MCF 10A (cell line): Measurements from ENCODE around the gene PLBD2. TPM values are rescaled to one million over a fixed set of nuclear protein-coding genes. Genes with fewer than 3 reads are reported as not detected.

Experiments
- Bru-seq: library from RNA; stranded (reverse); fragments of 400-500 nt; gene quantifications from one replicate; lab custom pipeline; 2021; lab: Mats Ljungman, UMichigan
- BruChase-seq, 2 experiments: library from RNA; stranded (reverse); fragments of 400-500 nt; gene quantifications; one replicate each; lab custom pipeline; 2021; lab: Mats Ljungman, UMichigan
- BruUV-seq: library from RNA; stranded (reverse); fragments of 400-500 nt; replicated peaks from 2 replicates; lab custom pipeline; 2021; lab: Mats Ljungman, UMichigan
- CTCF ChIA-PET: fragments of 300-600 bp; sonication (Branson Sonifier 250); formaldehyde crosslinking; extraction: SDS; loops from one replicate; lab custom pipeline; 2021; ENCODE audit warnings: antibody characterized with exemption, inconsistent platforms; lab: Yijun Ruan, JAX
- POLR2A ChIA-PET: fragments of 300-600, 350-650 bp; sonication (Branson Sonifier 250); formaldehyde crosslinking; extraction: SDS; loops from one replicate; lab custom pipeline; 2020; ENCODE audit warnings: antibody characterized with exemption, inconsistent platforms; lab: Yijun Ruan, JAX
- DNase-seq: peaks from one replicate; pipeline ENCODE4 v3.0.0-alpha.2; 2018; ENCODE audit not compliant: unreplicated experiment
- H3K27ac Mint-ChIP-seq: one replicate; pipeline ENCODE4 v1.8.0; 2022; ENCODE audit warnings: mild to moderate bottlenecking, low read depth, mixed read lengths; ENCODE audit not compliant: unreplicated experiment
- H3K27me3 Mint-ChIP-seq: one replicate; pipeline ENCODE4 v1.8.0; 2022; ENCODE audit warnings: mixed read lengths; ENCODE audit not compliant: insufficient read depth, unreplicated experiment
- H3K36me3 Mint-ChIP-seq: one replicate; pipeline ENCODE4 v1.8.0; 2022; ENCODE audit warnings: mild to moderate bottlenecking, moderate library complexity, mixed read lengths; ENCODE audit not compliant: insufficient read depth, unreplicated experiment
- H3K4me1 Mint-ChIP-seq: one replicate; pipeline ENCODE4 v1.8.0; 2022; ENCODE audit warnings: mixed read lengths; ENCODE audit not compliant: insufficient read depth, unreplicated experiment
- H3K4me3 Mint-ChIP-seq: one replicate; pipeline ENCODE4 v1.8.0; 2022; ENCODE audit warnings: mild to moderate bottlenecking, moderate library complexity, mixed read lengths; ENCODE audit not compliant: unreplicated experiment
- H3K9me3 Mint-ChIP-seq: one replicate; pipeline ENCODE4 v1.8.0; 2022; ENCODE audit warnings: mixed read lengths; ENCODE audit not compliant: unreplicated experiment
- intact Hi-C: fragments of 100-400 bp; cut with micrococcal nuclease; formaldehyde crosslinking; loops from 2 replicates; pipeline ENCODE4 v1.14.1; 2022
- long read RNA-seq: library from polyadenylated mRNA; stranded (forward); transcript quantifications from one replicate; pipeline ENCODE4 v2.0.0, GENCODE V29; 2022
- total RNA-seq: library from RNA; stranded (reverse); gene quantifications from 2 replicates; pipeline ENCODE4 v1.2.3, GENCODE V29; 2022
- TF ChIP-seq, protein P1 (sequence below): fragments of 200-600 bp; IDR thresholded peaks from one replicate; pipeline ENCODE4 v1.8.0; 2022; ENCODE audit warnings: antibody characterized with exemption, mild to moderate bottlenecking; ENCODE audit not compliant: unreplicated experiment

The PLBD2 gene, protein sequence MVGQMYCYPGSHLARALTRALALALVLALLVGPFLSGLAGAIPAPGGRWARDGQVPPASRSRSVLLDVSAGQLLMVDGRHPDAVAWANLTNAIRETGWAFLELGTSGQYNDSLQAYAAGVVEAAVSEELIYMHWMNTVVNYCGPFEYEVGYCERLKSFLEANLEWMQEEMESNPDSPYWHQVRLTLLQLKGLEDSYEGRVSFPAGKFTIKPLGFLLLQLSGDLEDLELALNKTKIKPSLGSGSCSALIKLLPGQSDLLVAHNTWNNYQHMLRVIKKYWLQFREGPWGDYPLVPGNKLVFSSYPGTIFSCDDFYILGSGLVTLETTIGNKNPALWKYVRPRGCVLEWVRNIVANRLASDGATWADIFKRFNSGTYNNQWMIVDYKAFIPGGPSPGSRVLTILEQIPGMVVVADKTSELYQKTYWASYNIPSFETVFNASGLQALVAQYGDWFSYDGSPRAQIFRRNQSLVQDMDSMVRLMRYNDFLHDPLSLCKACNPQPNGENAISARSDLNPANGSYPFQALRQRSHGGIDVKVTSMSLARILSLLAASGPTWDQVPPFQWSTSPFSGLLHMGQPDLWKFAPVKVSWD
- total RNA-seq (18.1 and 24.0 TPM in 2 replicates), Bru-seq, nascent RNA (percentile 59 among the genes with signal in this experiment), BruChase-seq, experiment 1, labeled RNA remaining after a 6-hour chase (percentile 70 among the genes with signal in this experiment), BruChase-seq, experiment 2, labeled RNA remaining after a 2-hour chase (percentile 66 among the genes with signal in this experiment)
- long read RNA-seq, full-length matches to known transcripts = 25 of 34 reads
- long read RNA-seq, partial matches to known transcripts = 5 of 34 reads
- long read RNA-seq, other reads (novel, unspliced or antisense) = 4 of 34 reads

DNA sequence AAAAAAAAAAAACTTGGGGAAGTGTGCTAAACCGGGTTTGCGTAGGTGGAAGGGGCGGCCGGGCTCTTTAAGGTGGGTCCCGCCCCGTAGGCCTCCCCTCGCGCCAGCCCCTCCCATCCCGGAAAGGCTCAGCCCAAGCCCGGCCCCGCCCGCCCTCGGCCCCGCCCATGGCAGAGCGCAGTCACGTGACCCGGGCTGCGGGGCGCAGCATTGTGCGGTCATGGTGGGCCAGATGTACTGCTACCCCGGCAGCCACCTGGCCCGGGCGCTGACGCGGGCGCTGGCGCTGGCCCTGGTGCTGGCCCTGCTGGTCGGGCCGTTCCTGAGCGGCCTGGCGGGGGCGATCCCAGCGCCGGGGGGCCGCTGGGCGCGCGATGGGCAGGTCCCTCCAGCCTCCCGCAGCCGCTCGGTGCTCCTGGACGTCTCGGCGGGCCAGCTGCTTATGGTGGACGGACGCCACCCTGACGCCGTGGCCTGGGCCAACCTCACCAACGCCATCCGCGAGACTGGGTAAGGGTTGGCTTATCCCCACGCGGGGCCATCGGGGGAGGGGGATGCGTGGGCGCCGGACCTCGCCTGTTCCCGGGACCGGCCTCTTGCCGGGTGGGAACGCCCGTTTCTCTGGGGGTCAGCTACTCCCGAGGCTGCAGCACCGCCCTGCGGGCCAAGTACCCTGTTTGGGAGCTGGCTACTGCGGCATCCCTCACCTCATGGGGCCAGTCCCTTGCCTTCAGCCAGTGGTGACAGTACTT is at the start of gene PLBD2:
PLBD2 (plus strand) TSS at position 207 of the 752 bp plus-strand sequence; CDS start at position 221, 14 bp downstream.
- CTCF ChIA-PET = interaction anchor here (0.5 to 1.2 kb wide), 2 partner anchors 66 to 1089 kb away, joined by 3 read pairs; no protein-coding TSS in a partner anchor
- BruUV-seq = no TSS peak
- H3K36me3 Mint-ChIP-seq = peaks cover 5% of the 10 kb centered on the region
- H3K4me3 Mint-ChIP-seq = peak within 1 kb of the TSS; percentile 85
- H3K27me3 Mint-ChIP-seq = no peaks in the 10 kb centered on the region
- intact Hi-C loops = loop anchor here (2.0 kb wide), 2 partner anchors 24 to 66 kb away; partner anchors contain the start of gene SLC8B1
- peak; percentile 91 for DNase-seq
- H3K9me3 Mint-ChIP-seq = no peaks in the 10 kb centered on the region
- peak within 1 kb of the TSS; percentile 83 for H3K27ac Mint-ChIP-seq
- POLR2A ChIA-PET = interaction anchor here (0.6 to 3.2 kb wide), 6 partner anchors 24 to 260 kb away, joined by 3 to 18 read pairs (median 3); partner anchors contain the start of genes SDSL and SLC8B1
- TF ChIP-seq, protein P1, sequence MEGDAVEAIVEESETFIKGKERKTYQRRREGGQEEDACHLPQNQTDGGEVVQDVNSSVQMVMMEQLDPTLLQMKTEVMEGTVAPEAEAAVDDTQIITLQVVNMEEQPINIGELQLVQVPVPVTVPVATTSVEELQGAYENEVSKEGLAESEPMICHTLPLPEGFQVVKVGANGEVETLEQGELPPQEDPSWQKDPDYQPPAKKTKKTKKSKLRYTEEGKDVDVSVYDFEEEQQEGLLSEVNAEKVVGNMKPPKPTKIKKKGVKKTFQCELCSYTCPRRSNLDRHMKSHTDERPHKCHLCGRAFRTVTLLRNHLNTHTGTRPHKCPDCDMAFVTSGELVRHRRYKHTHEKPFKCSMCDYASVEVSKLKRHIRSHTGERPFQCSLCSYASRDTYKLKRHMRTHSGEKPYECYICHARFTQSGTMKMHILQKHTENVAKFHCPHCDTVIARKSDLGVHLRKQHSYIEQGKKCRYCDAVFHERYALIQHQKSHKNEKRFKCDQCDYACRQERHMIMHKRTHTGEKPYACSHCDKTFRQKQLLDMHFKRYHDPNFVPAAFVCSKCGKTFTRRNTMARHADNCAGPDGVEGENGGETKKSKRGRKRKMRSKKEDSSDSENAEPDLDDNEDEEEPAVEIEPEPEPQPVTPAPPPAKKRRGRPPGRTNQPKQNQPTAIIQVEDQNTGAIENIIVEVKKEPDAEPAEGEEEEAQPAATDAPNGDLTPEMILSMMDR = no peak
- peaks cover 9% of the 10 kb centered on the region for H3K4me1 Mint-ChIP-seq

DNA sequence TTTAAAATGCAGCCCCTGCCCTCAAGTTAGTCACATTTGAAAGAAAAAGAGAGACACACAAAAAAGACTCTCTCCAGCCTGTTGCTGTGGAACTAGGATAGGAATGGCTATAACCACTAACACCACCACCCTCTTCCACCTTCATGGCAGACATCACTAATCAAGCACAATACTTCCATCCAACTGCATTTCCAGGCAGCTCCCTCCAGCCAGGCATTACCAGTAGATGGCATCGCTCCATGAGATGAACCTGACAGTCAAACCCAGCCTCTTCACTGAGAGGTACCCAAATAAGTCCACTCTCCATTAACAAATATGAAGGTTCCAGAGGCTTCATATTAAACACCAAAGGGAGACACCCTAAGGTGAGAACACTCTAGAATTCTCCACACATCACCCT is 47.9 kb upstream of the PLBD2 start:
- peaks cover 5% of the 10 kb centered on the region for H3K4me1 Mint-ChIP-seq
- DNase-seq = peak; percentile 30
- POLR2A ChIA-PET = interaction anchor here (1.1 to 1.4 kb wide), 2 partner anchors 11 to 19 kb away, joined by 3 to 5 read pairs; no protein-coding TSS in a partner anchor
- no peak overlapping the region for H3K4me3 Mint-ChIP-seq
- no peaks in the 10 kb centered on the region for H3K27me3 Mint-ChIP-seq
- intact Hi-C loops = no loop called here
- CTCF ChIA-PET = interaction anchor here (0.7 to 1.3 kb wide), 4 partner anchors 84 to 656 kb away, joined by 3 to 5 read pairs (median 4); no protein-coding TSS in a partner anchor
- no peaks in the 10 kb centered on the region for H3K9me3 Mint-ChIP-seq
- H3K27ac Mint-ChIP-seq = no peak overlapping the region
- peaks cover 42% of the 10 kb centered on the region for H3K36me3 Mint-ChIP-seq
- no TSS peak for BruUV-seq
- TF ChIP-seq, protein P1 = peak; percentile 18

DNA sequence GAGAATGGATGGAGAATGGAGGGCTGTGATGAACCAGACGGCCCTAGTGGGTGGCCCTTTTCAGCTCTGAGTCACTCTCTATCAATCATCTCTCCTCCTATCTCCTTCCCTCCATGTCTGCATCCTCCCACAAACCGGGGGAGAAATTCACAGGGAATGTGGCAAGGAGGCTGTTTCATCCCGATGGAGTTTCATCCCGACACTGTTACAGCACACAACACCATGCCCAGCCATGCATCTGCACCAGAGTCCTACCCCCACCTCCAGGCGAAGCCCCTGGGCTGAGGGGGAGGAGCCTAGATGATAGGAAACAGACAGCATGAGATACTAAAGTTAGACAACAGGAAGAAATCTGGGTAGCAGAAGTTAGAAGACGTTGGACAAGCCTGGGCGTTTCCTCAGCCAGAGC is 44.3 kb upstream of the PLBD2 start:
- peak overlapping the region; percentile 20 for H3K27ac Mint-ChIP-seq
- no peaks in the 10 kb centered on the region for H3K9me3 Mint-ChIP-seq
- ChIA-PET POLR2A (no interaction called here), CTCF (interaction anchor here (0.9 kb wide), 1 partner anchor 23 kb away, joined by 3 read pairs; no protein-coding TSS in a partner anchor)
- H3K4me1 Mint-ChIP-seq = no peaks in the 10 kb centered on the region
- intact Hi-C loops = no loop called here
- DNase-seq = no peak
- no peaks in the 10 kb centered on the region for H3K27me3 Mint-ChIP-seq
- TF ChIP-seq, protein P1 = no peak
- no peak overlapping the region for H3K4me3 Mint-ChIP-seq
- BruUV-seq = no TSS peak
- peaks cover 43% of the 10 kb centered on the region for H3K36me3 Mint-ChIP-seq
